GM12878 (cell line): ENCODE measurements around the gene YBX1. TPM values are rescaled to one million over a fixed set of nuclear protein-coding genes. Genes with fewer than 3 reads are reported as not detected.

ENCODE experiments used
- ATAC-seq: fragments of 200-7000 bp; cut with Tn5 transposase; 3 replicates; pipeline ENCODE4 v1.9.1; 2020; ENCODE audit warnings: mild to moderate bottlenecking, moderate library complexity
- BruUV-seq: library from RNA; stranded (reverse); fragments of 400-500 nt; replicated peaks from 2 replicates; lab custom pipeline; 2021; lab: Mats Ljungman, UMichigan
- CTCF ChIA-PET: fragments of 300-600 bp; sonication (Branson Sonifier 250); formaldehyde crosslinking; extraction: SDS; loops from one replicate; lab custom pipeline; 2021; ENCODE audit warnings: inconsistent platforms; lab: Yijun Ruan, JAX
- POLR2A ChIA-PET: fragments of 350-600 bp; formaldehyde crosslinking; extraction: SDS; loops from one replicate; lab custom pipeline; 2021; ENCODE audit warnings: inconsistent platforms; lab: Charles Lee
- RAD21 ChIA-PET: fragments of 300-600 bp; sonication (Branson Sonifier 250); formaldehyde crosslinking; loops from one replicate; lab custom pipeline; 2023; ENCODE audit warnings: antibody characterized with exemption; ENCODE audit not compliant: unreplicated experiment; lab: Charles Lee
- SMC1A ChIA-PET: fragments of 300-600 bp; sonication (Branson Sonifier 250); formaldehyde crosslinking; loops from one replicate; lab custom pipeline; 2023; ENCODE audit not compliant: unreplicated experiment, uncharacterized antibody; lab: Charles Lee
- DNase-seq: peaks from one replicate; pipeline ENCODE4 v3.0.0-alpha.2; 2011; ENCODE audit warnings: low read depth, low spot score
- FAIRE-seq: peaks from 3 replicates; lab custom pipeline; 2011; peaks lifted over from hg19 to GRCh38; lab: Jason Lieb, UNC
- H2AFZ ChIP-seq: 2 replicates; pipeline ENCODE4 v1.6.0; 2011; ENCODE audit warnings: low read depth, low read length, control low read depth; ENCODE audit not compliant: control insufficient read depth
- H3K27ac ChIP-seq: 2 replicates; pipeline ENCODE4 v1.5.1; 2011; ENCODE audit warnings: control low read depth; ENCODE audit not compliant: control insufficient read depth, insufficient read depth
- H3K27me3 ChIP-seq, 2 experiments: replicated peaks in 1 of 2; 2 replicates each; pipeline versions ENCODE4 v1.6.0 to v1.6.1; 2011; ENCODE audit warnings: low read length in 1 of 2; ENCODE audit not compliant: control insufficient read depth in 2 of 2, insufficient read depth in 2 of 2
- H3K36me3 ChIP-seq, 2 experiments: 2 replicates each; pipeline ENCODE4 v1.5.1; 2011; ENCODE audit warnings: low read length in 1 of 2; ENCODE audit not compliant: control insufficient read depth in 2 of 2, insufficient read depth in 2 of 2
- H3K4me1 ChIP-seq: 2 replicates; pipeline ENCODE4 v1.6.1; 2011; ENCODE audit warnings: mild to moderate bottlenecking, low read length, moderate library complexity, mixed read lengths; ENCODE audit not compliant: control insufficient read depth, insufficient read depth
- H3K4me2 ChIP-seq: 2 replicates; pipeline ENCODE4 v1.6.0; 2011; ENCODE audit warnings: control low read depth; ENCODE audit not compliant: control insufficient read depth, insufficient read depth
- H3K4me3 ChIP-seq: fragments of 200-600 bp; sonication (generic); 2 replicates; pipeline ENCODE4 v1.5.1; 2016
- H3K79me2 ChIP-seq: 2 replicates; pipeline ENCODE4 v1.6.0; 2011; ENCODE audit warnings: low read length; ENCODE audit not compliant: control insufficient read depth, insufficient read depth
- H3K9ac ChIP-seq: 2 replicates; pipeline ENCODE4 v1.8.0; 2011; ENCODE audit warnings: low read length, control low read depth, mixed read lengths; ENCODE audit not compliant: control insufficient read depth, insufficient read depth
- H3K9me3 ChIP-seq: replicated peaks from 3 replicates; pipeline ENCODE4 v1.5.1; 2011; ENCODE audit warnings: mild to moderate bottlenecking, low read length; ENCODE audit not compliant: control insufficient read depth, insufficient read depth
- H4K20me1 ChIP-seq: 2 replicates; pipeline ENCODE4 v1.6.0; 2011; ENCODE audit not compliant: control insufficient read depth, insufficient read depth
- CBFB ChIP-seq: IDR thresholded peaks from 2 replicates; pipeline ENCODE4 v1.6.1; 2016; ENCODE audit warnings: antibody characterized with exemption, low read depth
- CBX3 ChIP-seq: fragments of 200-600 bp; sonication (generic); IDR thresholded peaks from 2 replicates; pipeline ENCODE4 v1.6.1; 2016; ENCODE audit warnings: low read depth, borderline replicate concordance
- CTCF ChIP-seq, 3 experiments: IDR thresholded peaks in 2 of 3; conservative IDR thresholded peaks in 1 of 3; 2 replicates each; pipeline ENCODE4 v1.5.1; 2011; ENCODE audit warnings: low read depth in 3 of 3, low read length in 3 of 3, mild to moderate bottlenecking in 3 of 3, control low read depth in 2 of 3, moderate library complexity in 2 of 3, inconsistent platforms in 1 of 3, mixed read lengths in 1 of 3; ENCODE audit not compliant: control insufficient read depth in 2 of 3, insufficient read depth in 1 of 3; ENCODE audit errors: extremely low read depth in 1 of 3
- ETV6 ChIP-seq, 2 experiments: fragments of 450-650 bp in 1 of 2; IDR thresholded peaks in 1 of 2; conservative IDR thresholded peaks in 1 of 2; 2 replicates each; pipeline ENCODE4 v1.6.1; 2014; ENCODE audit warnings: antibody characterized with exemption in 1 of 2, borderline replicate concordance in 1 of 2, low read depth in 1 of 2, mild to moderate bottlenecking in 1 of 2, moderate library complexity in 1 of 2
- MTA2 ChIP-seq: fragments of 450-650 bp; IDR thresholded peaks from 2 replicates; pipeline ENCODE4 v1.6.1; 2016; ENCODE audit warnings: low read depth, mild to moderate bottlenecking, moderate library complexity
- POU2F2 ChIP-seq: IDR thresholded peaks from 3 replicates; pipeline ENCODE4 v1.6.1; 2011; ENCODE audit warnings: low read depth, mild to moderate bottlenecking, low read length, borderline replicate concordance
- RAD21 ChIP-seq: IDR thresholded peaks from 2 replicates; pipeline ENCODE4 v1.6.1; 2011; ENCODE audit warnings: mild to moderate bottlenecking, low read depth, low read length, moderate library complexity; ENCODE audit not compliant: insufficient read depth
- RAD51 ChIP-seq: fragments of 450-650 bp; IDR thresholded peaks from 2 replicates; pipeline ENCODE4 v1.6.1; 2016; ENCODE audit warnings: moderate library complexity, mild to moderate bottlenecking, inconsistent platforms
- SUZ12 ChIP-seq: fragments of 200-600 bp; sonication (generic); IDR thresholded peaks from one replicate; pipeline ENCODE4 v1.6.1; 2018; ENCODE audit warnings: antibody characterized with exemption, mild to moderate bottlenecking; ENCODE audit not compliant: unreplicated experiment
- TCF12 ChIP-seq: IDR thresholded peaks from 2 replicates; pipeline ENCODE4 v1.6.1; 2011; ENCODE audit warnings: low read depth, mild to moderate bottlenecking, low read length
- WGBS: methylation state at CpG from one replicate; pipeline ENCODE4 v1.1.6; 2016; ENCODE audit warnings: low lambda C conversion rate; ENCODE audit not compliant: insufficient replicate concordance, insufficient coverage; ENCODE audit errors: missing lambda C conversion rate; 5-methylcytosine and 5-hydroxymethylcytosine counted together
- in situ Hi-C: fragments of 300-500 bp; cut with MboI; formaldehyde crosslinking; loops from 9 replicates; pipeline ENCODE4 v1.14.3; 2018; ENCODE audit warnings: mixed read lengths
- intact Hi-C: fragments of 100-400 bp; cut with micrococcal nuclease; formaldehyde crosslinking; loops from one replicate; pipeline ENCODE4 v1.14.2; 2022; ENCODE audit not compliant: unreplicated experiment
- polyA plus RNA-seq, 11 experiments: library from polyadenylated mRNA; depleted of rRNA in 4 of 11; unstranded in 6 of 11; stranded (reverse) in 5 of 11; fragments of >200 nt; fragmentation: Nextera tagmentation in 4 of 11; fragmentation: Illumina TruSeq in 1 of 11; extraction: Ambion mirVana in 4 of 11; extraction: Trizol in 1 of 11; gene quantifications; 1 replicate in 1 of 11; 2 replicates in 10 of 11; pipeline versions ENCODE4 v1.2.1 to v1.2.3, GENCODE V29; 2011 to 2016; ENCODE audit warnings: inconsistent platforms in 2 of 11, missing spikeins in 2 of 11, low read depth in 1 of 11
- total RNA-seq, 4 experiments: library from RNA; depleted of rRNA in 3 of 4; stranded (reverse); fragments of >200 nt in 3 of 4; fragmentation: Illumina TruSeq in 1 of 4; extraction: Trizol in 1 of 4; gene quantifications; 2 replicates each; pipeline versions ENCODE4 v1.2.1 to v1.2.3, GENCODE V29; 2013 to 2021

YBX1 gene
- total and polyA plus RNA-seq, 10 of the 15 experiments (the other 5 are each of a cell fraction or from before 2014, with no cell fraction given), result 355 to 1,353 (median 858) TPM

- ChIA-PET SMC1A (interaction anchor here (0.7 to 2.5 kb wide), 12 partner anchors 9 to 357 kb away, joined by 3 to 8 read pairs (median 4); partner anchors contain the start of genes PPIH and YBX1), POLR2A (interaction anchor here (0.6 to 1.7 kb wide), 3 partner anchors 9 to 37 kb away, joined by 3 to 6 read pairs (median 4); partner anchors contain the start of genes PPIH and YBX1)
- intact Hi-C loops, result no loop called here
- no peaks in the 10 kb centered on the region; the same call in 2 of the 3 replicates for H3K9me3 ChIP-seq
- H4K20me1 ChIP-seq, result peaks cover 5% of the 10 kb centered on the region; the same call in 1 of the 2 replicates
- peak overlapping the region; percentile 78 for H3K4me2 ChIP-seq
- no peak for DNase-seq
- H3K4me3 ChIP-seq, result peak overlapping the region; percentile 30; the same call in 1 of the 2 replicates
- BruUV-seq, result no TSS peak
- TF ChIP-seq CTCF (IDR thresholded peaks at IDR 0.05 in 2 of 3, conservative IDR thresholded peaks at IDR 0.05 in 1 of 3; ENCODE audit: control insufficient read depth in 2 of 3, extremely low read depth in 1 of 3, insufficient read depth in 1 of 3, low read depth in 3 of 3, low read length in 3 of 3) (peak; percentile 22 to 36 (median 26); a peak in 4 of 6 replicates), RAD21 (peak; percentile 39), CBFB (no peak), POU2F2 (no peak), ETV6 (conservative IDR thresholded peaks at IDR 0.05 in 1 of 2, IDR thresholded peaks at IDR 0.05 in 1 of 2; ENCODE audit: borderline replicate concordance in 1 of 2, low read depth in 1 of 2) (no peak), TCF12 (no peak), CBX3 (no peak), RAD51 (no peak), SUZ12 (no peak), MTA2 (no peak)
- TF ChIP-seq, all 136 proteins: peak for 2
- ATAC-seq (peak; percentile 45), FAIRE-seq (no peak)
- ChIA-PET RAD21 (interaction anchor here (0.6 to 3.0 kb wide), 8 partner anchors 9 to 700 kb away, joined by 3 to 24 read pairs (median 5); partner anchors contain the start of genes C1orf50, P3H1, PPIH and YBX1), CTCF (interaction anchor here (0.6 to 2.4 kb wide), 19 partner anchors 10 to 383 kb away, joined by 3 to 12 read pairs (median 4); partner anchors contain the start of genes P3H1 and PPIH)
- Histone ChIP-seq H3K79me2 (peaks cover 97% of the 10 kb centered on the region), H3K36me3 (peaks cover 0 to 34% of the 10 kb centered on the region in 2 experiments; a peak in 3 of 4 replicates), H2AFZ (no peak overlapping the region), H3K27me3 (no peaks in the 10 kb centered on the region), H3K9ac (no peak overlapping the region), H3K4me1 (peaks cover 14% of the 10 kb centered on the region), H3K27ac (no peak overlapping the region)
- WGBS, result 0% methylated on average over 1 of the region's 1 CpG
- in situ Hi-C loops, result no loop called here
Measured at GRCh38 chr1:42690477-42691156, 8.4 kb downstream of the YBX1 start.
